Measurements from ENCODE around the gene COL4A5.
"Not testable (repeated sequence)": the region's sequence is repeated elsewhere in the genome, so short reads cannot be mapped to it uniquely, and the experiment has no call there.

Gene COL4A5

DNA sequence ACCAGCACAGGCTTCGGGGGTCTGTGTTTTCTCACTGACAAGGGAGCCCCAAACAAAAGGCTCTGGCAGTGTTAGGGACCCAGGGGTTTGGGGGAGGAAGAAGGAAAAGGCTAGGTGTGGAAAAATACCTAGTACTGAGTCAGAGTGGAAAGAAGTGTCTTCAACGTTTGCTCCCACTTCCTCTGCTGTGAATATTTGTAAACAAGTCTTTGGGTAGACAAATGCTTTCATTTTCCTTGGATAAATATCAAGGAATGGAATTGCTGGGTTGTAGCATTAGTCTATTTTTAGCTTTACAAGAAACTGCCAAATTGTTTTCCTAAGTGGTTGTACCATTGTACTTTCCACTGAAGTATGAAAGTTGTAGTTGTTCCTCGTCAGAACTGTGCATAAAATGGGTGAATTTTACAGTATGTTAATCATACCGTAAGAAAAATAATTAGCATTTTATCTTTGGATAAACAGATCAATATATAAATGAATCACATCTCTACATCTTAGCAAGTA lies 17.4 kb downstream of the COL4A5 start:
- DNase-seq (ENCODE audit: low read depth in 2 of 2): no peak

DNA sequence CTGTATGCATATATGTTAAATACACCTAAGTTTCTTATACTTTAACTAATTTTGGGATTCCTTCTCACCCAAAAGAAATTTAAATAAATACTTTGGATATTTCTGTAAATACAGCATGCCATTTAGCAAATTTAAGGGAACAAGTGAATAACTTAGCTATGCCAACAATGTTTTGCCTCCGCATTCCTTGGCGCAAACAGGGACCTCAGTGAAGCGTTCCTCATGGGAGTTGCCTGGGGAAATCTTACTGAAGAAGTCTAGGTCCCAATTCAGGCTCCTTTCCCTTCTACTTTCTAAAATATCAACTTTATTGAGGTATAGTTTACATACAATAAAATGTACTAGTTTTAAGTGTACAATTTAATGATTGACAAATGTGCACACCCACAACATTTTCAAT lies 25.0 kb downstream of the COL4A5 start:
- no peak for DNase-seq (ENCODE audit: low read depth in 2 of 2)

DNA sequence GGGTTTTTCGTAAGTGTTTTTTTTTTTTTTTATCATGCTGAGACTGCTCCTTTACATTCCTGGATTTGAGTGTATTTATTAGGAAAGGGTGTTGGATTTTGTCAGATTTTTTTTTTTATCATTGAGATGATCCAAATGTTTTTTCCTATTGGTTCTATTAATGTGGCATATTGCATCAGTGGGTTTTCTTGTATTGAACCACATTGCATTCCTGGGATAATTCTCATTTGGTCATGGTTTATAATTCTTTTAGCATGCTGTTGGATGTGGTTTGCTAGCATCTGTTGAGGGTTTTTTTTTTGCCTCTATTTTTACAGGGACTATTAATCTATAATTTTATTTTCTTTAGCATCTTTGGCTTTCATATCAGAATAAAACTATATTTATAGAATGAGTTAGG lies 28.8 kb downstream of the COL4A5 start:
- no peak for DNase-seq (ENCODE audit: low read depth in 2 of 2)

DNA sequence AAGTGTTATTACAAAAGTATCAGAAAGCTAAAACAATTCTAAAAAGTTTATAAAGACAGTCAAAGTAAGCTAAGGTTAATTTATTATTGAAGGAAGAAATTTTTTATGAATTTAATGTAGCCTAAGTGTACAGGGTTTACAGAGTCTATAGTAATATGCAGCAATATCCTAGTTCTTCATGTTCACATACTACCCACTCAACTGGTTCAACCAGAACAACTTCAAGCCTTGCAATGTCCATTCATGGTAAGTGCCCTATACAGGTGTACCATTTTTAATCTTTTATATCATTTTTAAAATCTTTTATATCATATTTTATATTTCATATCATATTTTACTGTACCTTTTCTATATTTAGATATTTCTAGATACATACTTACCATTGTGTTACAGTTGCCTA lies 34.3 kb downstream of the COL4A5 start:
- DNase-seq (ENCODE audit: low read depth in 2 of 2): no peak

DNA sequence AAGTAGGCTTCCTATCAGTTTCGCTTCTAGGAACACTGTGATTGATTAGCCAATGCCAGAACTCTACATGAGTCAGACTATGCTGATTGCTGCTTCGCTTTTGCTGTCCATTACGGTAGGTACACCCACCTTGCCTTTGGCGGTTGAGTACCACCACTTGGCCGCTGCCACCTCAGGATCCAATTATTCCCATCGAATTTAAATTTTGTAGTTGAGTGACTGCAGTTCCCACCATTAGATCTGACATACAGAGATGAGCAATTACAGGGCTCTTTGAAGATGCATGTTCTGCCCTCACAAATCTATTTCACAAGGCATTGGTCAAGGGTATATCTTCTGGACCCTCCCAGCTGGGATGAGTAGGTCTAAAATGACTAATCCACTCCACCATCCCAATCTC lies 41.9 kb downstream of the COL4A5 start:
- DNase-seq (ENCODE audit: low read depth in 2 of 2): not testable (repeated sequence)

DNA sequence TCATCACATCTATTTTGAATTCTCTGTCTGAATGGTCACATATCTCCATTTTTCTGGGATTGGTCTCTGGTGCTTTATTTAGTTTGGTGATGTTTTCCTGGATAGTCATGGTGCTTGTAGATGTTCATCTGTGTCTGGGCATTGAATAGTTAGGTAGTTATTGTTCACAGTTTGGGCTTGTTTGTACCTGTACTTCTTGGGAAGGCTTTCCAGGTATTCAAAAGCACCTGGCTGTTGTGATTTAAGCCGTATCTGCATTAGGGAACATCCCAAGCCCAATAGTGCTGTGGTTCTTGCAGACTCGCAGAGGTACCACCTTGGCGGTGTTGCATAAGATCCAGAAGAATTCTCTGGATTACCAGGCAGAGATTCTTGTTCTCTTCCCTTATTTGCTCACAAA lies 44.6 kb downstream of the COL4A5 start:
- DNase-seq (ENCODE audit: low read depth in 2 of 2): no peak

DNA sequence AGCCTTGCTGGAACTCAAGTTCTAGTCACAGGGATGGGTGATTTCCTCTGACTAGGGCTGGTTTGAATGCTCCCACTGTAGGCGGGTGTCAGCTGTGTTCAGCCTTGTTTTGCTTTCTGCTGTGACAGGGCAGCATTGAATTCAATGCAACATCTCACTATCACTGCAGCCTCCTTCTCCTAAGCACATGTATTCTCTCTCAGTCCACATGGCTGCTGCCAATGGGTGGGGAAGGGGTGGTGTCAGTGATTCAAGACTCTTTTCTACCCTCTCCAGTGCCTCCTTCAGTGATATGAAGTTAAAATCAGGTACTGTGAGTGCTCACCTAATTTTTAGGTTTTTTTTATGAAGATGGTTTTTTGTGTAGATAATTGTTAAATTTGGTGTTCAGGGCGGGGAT lies 46.3 kb downstream of the COL4A5 start:
- no peak for DNase-seq (ENCODE audit: low read depth in 2 of 2)

DNA sequence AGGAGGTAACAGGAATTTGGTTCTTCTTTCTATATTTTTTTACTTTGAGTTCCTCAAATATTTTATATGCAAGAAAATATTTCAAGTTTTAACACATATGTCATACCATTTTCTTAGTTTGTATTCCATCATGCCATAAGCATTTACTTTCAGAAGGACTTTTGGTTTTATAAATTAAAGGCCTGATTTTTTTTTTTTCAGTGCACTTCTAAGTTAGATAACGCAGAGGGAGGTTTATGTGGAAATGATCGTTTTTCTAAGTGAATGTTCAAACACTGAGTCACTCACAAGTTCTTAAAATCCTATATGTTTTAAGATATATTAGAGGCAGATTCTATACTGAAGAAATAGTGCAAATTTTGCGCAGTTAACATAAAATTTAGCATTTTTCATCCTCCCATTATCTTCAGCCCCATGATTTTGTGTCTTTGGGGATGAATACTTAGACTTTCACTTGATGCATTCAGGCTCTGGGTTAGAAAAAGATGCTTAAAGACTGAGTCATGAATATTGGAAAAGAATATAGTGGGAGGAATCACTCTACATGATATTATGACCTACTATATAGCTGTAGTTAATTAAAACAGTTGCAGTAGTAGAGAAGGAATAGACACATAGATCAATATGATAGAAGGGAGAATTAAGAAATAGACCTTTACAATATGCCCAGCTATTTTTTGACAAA lies 54.9 kb downstream of the COL4A5 start:
- DNase-seq (ENCODE audit: low read depth in 2 of 2): no peak

DNA sequence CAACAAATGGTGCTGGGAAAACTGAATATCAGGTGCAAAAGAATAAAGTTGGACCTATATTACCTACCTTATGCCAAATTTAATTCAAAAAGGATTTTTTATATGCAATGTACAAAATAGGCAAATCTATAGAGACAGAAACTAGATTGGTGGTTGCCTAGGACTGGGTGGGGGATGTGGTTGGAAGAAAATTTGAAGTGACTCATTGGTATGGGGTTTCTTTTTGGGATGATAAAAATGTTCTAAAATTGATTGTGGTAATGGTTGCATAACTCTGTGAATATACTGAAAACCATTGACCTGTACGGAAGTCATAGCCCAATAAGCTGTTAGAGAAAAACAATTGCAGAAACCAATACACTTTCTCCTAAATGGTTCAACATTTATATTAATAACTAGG lies 72.1 kb downstream of the COL4A5 start:
- DNase-seq (ENCODE audit: low read depth in 2 of 2): no peak

DNA sequence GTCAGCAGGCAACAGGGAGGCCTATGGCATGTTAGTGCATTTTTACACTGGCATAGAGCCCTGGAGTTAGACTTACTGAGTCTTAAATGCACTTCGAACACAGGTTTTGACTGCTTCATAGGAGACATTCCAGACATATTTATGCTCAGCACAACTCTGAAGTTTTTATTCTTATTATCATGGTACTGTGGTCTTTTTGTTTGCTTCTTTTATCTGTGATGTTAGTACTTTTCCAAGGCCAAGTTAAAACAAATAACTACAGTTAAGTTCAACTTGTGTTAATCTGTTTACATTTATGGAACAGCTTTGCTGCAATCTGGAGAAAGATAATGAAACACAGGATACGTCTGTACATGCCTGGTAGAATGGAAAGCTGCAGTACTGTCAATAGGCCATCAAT lies 76.5 kb downstream of the COL4A5 start:
- DNase-seq (ENCODE audit: low read depth in 2 of 2): no peak

DNA sequence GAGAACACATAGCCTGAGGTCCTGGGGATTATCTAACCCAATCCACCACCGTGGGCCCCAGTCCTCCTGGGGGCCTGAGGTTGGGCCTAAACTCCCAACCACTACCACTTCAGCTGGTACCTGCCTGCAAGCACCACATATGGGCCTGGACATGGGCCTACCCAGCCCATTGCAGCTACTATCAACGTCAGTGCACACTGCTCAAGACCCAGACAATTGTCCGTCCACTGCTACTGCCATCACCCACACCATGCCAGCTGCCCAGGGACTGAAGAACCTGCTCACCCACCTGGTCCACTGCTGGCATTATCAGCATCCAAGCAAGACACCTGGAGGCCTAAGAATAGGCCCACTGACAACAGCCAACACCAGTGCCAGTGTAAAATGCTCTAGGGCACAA lies 88.1 kb downstream of the COL4A5 start:
- no peak for DNase-seq (ENCODE audit: low read depth in 2 of 2)

DNA sequence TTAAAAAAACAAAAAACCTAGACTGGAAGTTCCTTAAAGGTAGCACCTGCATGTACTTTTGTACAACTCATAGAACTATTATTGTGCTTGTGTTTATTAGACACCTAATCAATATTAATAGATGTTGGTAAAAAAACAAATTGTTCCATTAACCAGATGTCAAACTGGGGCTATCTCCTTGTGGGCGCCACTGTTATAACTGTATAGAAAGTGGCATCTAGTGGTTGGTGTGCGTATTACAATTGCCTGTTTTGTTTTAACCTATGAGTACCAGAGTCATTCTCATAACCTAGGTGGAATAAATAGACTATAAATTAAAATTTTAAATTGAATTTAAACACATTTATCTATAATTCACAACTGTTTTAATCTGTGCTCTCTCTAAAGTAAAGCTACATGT lies 97.4 kb downstream of the COL4A5 start:
- no peak for DNase-seq (ENCODE audit: low read depth in 2 of 2)

DNA sequence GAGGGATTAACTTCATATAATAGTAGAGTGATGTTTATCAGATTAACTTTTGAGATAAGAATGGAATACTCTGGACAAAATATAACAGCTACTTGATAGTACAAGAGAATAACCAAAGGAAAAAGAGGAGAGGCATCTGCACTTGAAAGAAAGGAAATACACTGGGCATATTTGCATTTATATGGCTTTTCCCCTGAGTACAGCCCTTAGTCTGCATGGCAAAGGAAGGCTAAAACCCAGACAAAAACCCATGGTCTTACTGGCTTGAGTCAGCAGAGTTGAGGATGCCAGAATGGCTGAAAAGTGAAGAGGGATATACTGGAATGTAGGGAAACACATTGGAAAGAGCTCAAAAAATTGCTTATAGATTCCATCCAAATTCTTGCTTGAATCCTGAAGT lies 101.6 kb downstream of the COL4A5 start:
- no peak for DNase-seq (ENCODE audit: low read depth in 2 of 2)

DNA sequence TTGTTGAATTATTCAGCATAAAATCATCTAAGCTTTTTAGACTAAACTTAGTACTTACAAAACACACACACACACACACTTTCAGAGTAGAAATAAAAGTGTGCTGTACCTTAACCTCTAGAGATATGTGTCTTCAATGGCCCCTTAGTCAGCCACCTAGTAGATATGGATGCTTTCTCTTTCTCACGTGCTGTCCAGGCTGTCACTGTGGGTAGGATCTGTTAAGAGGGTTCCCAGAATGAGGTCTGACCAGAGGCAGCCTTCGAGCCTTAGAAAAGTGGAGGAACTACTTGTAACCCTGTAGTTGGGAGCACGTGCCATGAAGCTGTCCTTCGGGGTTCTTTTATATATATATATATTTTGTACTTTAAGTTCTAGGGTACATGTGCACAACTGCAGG lies 117.9 kb downstream of the COL4A5 start:
- DNase-seq (ENCODE audit: low read depth in 2 of 2): no peak

DNA sequence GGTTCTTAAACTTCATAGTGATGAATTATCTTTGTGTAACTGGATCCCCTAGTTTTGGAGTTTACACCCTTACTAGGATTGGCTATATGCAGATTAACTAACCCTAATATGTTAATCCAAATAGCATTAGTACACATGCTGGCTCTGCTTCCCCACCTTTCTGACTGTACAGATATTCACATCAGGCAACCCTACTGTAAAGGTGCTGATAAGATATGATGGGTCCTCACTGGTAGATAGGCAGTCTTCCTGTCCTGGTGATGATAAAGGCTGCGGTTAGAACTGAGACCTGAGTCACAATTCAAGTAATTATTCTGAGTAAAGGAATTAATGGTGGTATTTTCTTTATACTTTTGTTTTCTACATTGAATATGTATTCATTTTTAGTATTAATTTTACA lies 118.6 kb downstream of the COL4A5 start:
- no peak for DNase-seq (ENCODE audit: low read depth in 2 of 2)

DNA sequence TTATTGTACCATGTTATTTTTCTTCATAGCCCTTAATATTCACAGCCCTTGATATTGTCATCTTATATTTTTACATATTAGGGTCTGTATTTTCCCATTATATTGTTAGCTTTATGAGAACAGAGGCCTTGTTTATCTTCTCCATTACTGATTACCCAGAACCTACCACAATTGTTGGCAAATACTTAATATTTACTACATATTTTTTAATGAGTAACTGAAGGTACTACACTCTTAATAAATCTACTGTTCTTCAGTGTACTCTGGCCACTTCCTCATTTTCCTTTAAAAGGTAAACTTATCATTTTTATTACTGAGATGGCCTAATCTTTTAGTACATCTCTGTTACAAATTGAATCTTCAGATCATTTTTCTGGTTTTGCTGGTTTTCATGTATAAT lies 133.5 kb downstream of the COL4A5 start:
- no peak for DNase-seq (ENCODE audit: low read depth in 2 of 2)

DNA sequence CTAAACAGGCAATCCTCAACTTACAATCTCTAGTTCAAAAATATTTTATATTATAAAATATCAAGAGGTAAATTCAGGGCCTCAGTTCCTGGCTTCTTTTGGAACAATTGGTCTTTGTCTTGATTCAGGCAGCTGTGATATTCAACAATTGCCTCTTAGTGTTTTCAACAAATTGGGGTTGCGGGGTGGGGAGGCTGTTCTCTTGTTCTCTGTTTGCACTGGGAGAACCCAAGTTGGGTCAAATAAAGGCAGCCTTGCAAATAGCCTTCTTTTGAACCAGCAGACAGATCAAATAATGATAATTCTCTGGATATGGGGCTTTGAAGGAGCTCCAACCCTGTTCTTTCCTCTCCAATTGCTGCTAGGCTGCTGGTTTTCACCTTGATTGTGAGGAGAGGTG lies 142.5 kb downstream of the COL4A5 start:
- no peak for DNase-seq (ENCODE audit: low read depth in 2 of 2)

DNA sequence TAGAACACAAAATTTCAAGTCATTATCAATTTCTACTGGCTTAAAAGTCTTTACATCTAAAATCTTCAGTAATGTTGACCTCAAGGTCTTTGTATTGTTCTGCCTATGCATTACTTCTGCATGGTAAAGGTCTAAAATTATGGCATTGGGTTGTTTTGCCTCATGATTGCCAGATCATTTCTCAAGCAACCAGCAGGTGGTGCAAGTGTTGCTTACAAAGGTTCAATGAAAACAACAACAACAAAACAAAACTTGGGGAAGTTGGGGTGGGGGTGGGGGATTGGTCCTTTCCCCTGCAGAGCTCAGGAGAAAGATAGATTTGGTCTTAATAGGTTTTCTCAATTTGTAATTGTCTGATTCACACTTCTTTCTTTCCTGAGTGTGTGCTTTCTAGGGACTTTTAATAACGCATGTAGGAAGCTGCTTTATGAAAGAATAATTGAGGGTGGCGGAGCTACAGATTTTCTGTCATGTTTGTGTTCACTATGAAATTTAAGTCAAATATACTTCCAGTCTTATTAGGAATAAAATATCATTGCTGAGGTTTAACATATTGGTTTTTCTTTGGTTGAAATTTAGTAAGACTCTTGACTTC lies 145.1 kb downstream of the COL4A5 start:
- no peak for DNase-seq (ENCODE audit: low read depth in 2 of 2)

DNA sequence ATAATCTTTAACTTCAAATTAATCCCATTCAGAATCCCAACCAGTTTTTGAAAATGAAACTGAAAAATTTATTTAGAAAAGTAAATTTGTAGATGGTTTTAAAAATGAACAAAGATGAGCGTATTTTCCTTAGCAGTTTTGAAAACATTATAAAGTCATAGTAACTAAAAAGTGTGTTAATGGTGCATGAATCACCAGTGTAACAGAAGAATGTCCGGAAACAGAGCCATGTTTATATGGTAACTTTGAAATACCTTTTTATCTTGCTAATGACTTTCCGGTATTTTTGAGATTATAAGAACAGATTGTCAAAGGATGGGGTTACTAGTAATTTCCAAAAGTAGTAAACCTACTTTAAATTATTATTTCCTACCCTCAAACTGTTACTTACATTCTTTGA lies 150.9 kb downstream of the COL4A5 start:
- no peak for DNase-seq (ENCODE audit: low read depth in 2 of 2)

DNA sequence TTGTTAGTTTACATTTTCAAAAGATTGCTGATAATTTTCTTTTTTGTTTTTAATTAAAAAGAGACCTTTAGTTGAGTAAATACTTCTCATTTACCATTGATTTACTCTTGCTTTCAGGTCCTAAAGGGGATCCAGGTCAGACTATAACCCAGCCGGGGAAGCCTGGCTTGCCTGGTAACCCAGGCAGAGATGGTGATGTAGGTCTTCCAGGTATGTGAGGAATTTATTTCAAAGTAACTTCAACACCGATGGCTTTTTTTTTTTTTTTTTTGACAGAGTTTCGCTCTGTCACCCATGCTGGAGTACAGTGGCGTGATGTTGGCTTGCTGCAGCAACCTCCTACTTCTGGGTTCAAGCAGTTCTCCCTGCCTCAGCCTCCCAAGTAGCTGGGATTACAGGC lies 161.6 kb downstream of the COL4A5 start:
- DNase-seq (ENCODE audit: low read depth in 2 of 2): no peak

DNA sequence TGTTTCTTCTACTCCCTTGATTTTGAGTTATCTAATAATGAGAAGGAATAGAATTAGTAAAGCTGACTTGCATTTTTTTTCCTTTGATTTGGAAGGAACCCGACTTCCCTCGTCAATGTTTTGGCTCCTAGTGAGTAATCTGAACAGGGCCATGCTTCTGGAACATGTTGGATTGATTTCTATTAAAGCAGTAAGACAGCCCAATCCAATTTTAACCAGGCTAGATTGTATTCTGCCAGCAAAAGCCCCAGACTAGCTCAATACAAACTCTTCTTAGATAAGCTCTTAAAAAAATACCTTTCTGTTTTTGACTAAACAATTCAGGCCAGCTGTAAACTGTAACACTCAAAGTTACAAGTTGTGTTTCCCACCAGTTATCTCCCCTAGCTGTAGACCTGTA lies 170.5 kb downstream of the COL4A5 start:
- DNase-seq (ENCODE audit: low read depth in 2 of 2): no peak

DNA sequence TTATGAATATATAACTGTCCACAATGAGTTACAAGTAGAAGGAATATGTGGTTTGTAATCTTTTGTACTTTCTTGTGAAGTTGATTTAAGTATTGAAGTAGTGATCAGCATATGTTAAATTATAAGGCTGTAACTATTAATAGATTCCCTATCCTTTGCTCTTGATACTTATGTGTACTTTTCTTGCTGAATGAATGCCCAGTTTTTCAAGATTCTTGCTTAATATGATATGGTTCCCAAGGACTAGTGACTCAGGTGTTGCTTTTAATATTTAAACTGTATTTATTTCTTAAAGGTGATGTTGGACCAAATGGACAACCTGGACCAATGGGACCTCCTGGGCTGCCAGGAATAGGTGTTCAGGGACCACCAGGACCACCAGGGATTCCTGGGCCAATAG lies 175.0 kb downstream of the COL4A5 start:
- DNase-seq (ENCODE audit: low read depth in 2 of 2): no peak

DNA sequence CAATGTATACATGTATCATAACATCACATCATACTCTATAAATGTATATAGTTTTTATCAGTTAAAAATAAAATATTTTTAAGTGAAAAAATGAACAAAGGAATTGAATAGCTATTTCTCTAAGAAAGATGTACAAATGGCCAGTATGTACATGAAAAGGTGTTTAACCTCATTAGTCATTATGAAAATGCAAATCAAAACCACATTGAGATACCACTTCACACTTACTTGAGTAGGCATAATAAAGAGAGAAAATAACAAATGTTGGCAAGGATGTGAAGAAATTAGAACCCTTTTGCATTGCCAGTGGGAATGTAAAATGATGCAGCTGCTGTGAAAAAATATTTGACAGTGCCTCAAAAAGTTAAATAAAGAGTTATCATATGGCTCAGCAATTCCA lies 201.2 kb downstream of the COL4A5 start:
- DNase-seq (ENCODE audit: low read depth in 2 of 2): no peak
